Measurements from ENCODE around the gene MAN2B2.

The MAN2B2 gene

GRCh38 chr4:6546681-6547447, 28.1 kb upstream of the MAN2B2 start:
- peak; percentile 25 for DNase-seq

GRCh38 chr4:6548201-6548881, 26.6 kb upstream of the MAN2B2 start:
- no peak for DNase-seq

- no peak for DNase-seq
Observed at GRCh38 chr4:6548882-6549230, 26.1 kb upstream of the MAN2B2 start.

- no peak for DNase-seq
Observed at GRCh38 chr4:6549445-6549844, 25.5 kb upstream of the MAN2B2 start.

- no peak for DNase-seq
Observed at GRCh38 chr4:6549890-6550620, 24.9 kb upstream of the MAN2B2 start.

GRCh38 chr4:6550821-6551220, 24.2 kb upstream of the MAN2B2 start:
- DNase-seq, result no peak

GRCh38 chr4:6551660-6552059, 23.3 kb upstream of the MAN2B2 start:
- DNase-seq, result no peak

GRCh38 chr4:6555519-6555918, 19.5 kb upstream of the MAN2B2 start:
- DNase-seq, result no peak

- no peak for DNase-seq
Observed at GRCh38 chr4:6556263-6556662, 18.7 kb upstream of the MAN2B2 start.

GRCh38 chr4:6557185-6557584, 17.8 kb upstream of the MAN2B2 start:
- DNase-seq, result no peak

- DNase-seq, result no peak
Observed at GRCh38 chr4:6557856-6558255, 17.1 kb upstream of the MAN2B2 start.

- no peak for DNase-seq
Observed at GRCh38 chr4:6560416-6561172, 14.4 kb upstream of the MAN2B2 start.

- DNase-seq, result no peak
Observed at GRCh38 chr4:6561173-6561516, 13.8 kb upstream of the MAN2B2 start.

GRCh38 chr4:6561706-6562371, 13.2 kb upstream of the MAN2B2 start:
- DNase-seq, result no peak

GRCh38 chr4:6562931-6563901, 11.8 kb upstream of the MAN2B2 start:
- DNase-seq, result no peak

GRCh38 chr4:6563935-6564645, 10.9 kb upstream of the MAN2B2 start:
- DNase-seq, result no peak

GRCh38 chr4:6565691-6566390, 9.1 kb upstream of the MAN2B2 start:
- DNase-seq, result no peak

- no peak for DNase-seq
Observed at GRCh38 chr4:6566391-6567190, 8.4 kb upstream of the MAN2B2 start.

- no peak for DNase-seq
Observed at GRCh38 chr4:6567218-6567617, 7.8 kb upstream of the MAN2B2 start.

Data from effector CD4-positive, alpha-beta T cell (primary cell).